GM12878 (cell line): Measurements from ENCODE around the gene PHPT1. TPM values are rescaled to one million over a fixed set of nuclear protein-coding genes. Genes with fewer than 3 reads are reported as not detected.

Experiments
- ATAC-seq: fragments of 200-7000 bp; cut with Tn5 transposase; 3 replicates; pipeline ENCODE4 v1.9.1; 2020; ENCODE audit warnings: mild to moderate bottlenecking, moderate library complexity
- BruUV-seq: library from RNA; stranded (reverse); fragments of 400-500 nt; replicated peaks from 2 replicates; lab custom pipeline; 2021; lab: Mats Ljungman, UMichigan
- CTCF ChIA-PET: fragments of 300-600 bp; sonication (Branson Sonifier 250); formaldehyde crosslinking; extraction: SDS; loops from one replicate; lab custom pipeline; 2021; ENCODE audit warnings: inconsistent platforms; lab: Yijun Ruan, JAX
- POLR2A ChIA-PET: fragments of 350-600 bp; formaldehyde crosslinking; extraction: SDS; loops from one replicate; lab custom pipeline; 2021; ENCODE audit warnings: inconsistent platforms; lab: Charles Lee
- RAD21 ChIA-PET: fragments of 300-600 bp; sonication (Branson Sonifier 250); formaldehyde crosslinking; loops from one replicate; lab custom pipeline; 2023; ENCODE audit warnings: antibody characterized with exemption; ENCODE audit not compliant: unreplicated experiment; lab: Charles Lee
- SMC1A ChIA-PET: fragments of 300-600 bp; sonication (Branson Sonifier 250); formaldehyde crosslinking; loops from one replicate; lab custom pipeline; 2023; ENCODE audit not compliant: unreplicated experiment, uncharacterized antibody; lab: Charles Lee
- DNase-seq: peaks from one replicate; pipeline ENCODE4 v3.0.0-alpha.2; 2011; ENCODE audit warnings: low read depth, low spot score
- FAIRE-seq: peaks from 3 replicates; lab custom pipeline; 2011; peaks lifted over from hg19 to GRCh38; lab: Jason Lieb, UNC
- H2AFZ ChIP-seq: 2 replicates; pipeline ENCODE4 v1.6.0; 2011; ENCODE audit warnings: low read depth, low read length, control low read depth; ENCODE audit not compliant: control insufficient read depth
- H3K27ac ChIP-seq: 2 replicates; pipeline ENCODE4 v1.5.1; 2011; ENCODE audit warnings: control low read depth; ENCODE audit not compliant: control insufficient read depth, insufficient read depth
- H3K27me3 ChIP-seq, 2 experiments: replicated peaks in 1 of 2; 2 replicates each; pipeline versions ENCODE4 v1.6.0 to v1.6.1; 2011; ENCODE audit warnings: low read length in 1 of 2; ENCODE audit not compliant: control insufficient read depth in 2 of 2, insufficient read depth in 2 of 2
- H3K36me3 ChIP-seq, 2 experiments: 2 replicates each; pipeline ENCODE4 v1.5.1; 2011; ENCODE audit warnings: low read length in 1 of 2; ENCODE audit not compliant: control insufficient read depth in 2 of 2, insufficient read depth in 2 of 2
- H3K4me1 ChIP-seq: 2 replicates; pipeline ENCODE4 v1.6.1; 2011; ENCODE audit warnings: mild to moderate bottlenecking, low read length, moderate library complexity, mixed read lengths; ENCODE audit not compliant: control insufficient read depth, insufficient read depth
- H3K4me2 ChIP-seq: 2 replicates; pipeline ENCODE4 v1.6.0; 2011; ENCODE audit warnings: control low read depth; ENCODE audit not compliant: control insufficient read depth, insufficient read depth
- H3K4me3 ChIP-seq: fragments of 200-600 bp; sonication (generic); 2 replicates; pipeline ENCODE4 v1.5.1; 2016
- H3K79me2 ChIP-seq: 2 replicates; pipeline ENCODE4 v1.6.0; 2011; ENCODE audit warnings: low read length; ENCODE audit not compliant: control insufficient read depth, insufficient read depth
- H3K9ac ChIP-seq: 2 replicates; pipeline ENCODE4 v1.8.0; 2011; ENCODE audit warnings: low read length, control low read depth, mixed read lengths; ENCODE audit not compliant: control insufficient read depth, insufficient read depth
- H3K9me3 ChIP-seq: replicated peaks from 3 replicates; pipeline ENCODE4 v1.5.1; 2011; ENCODE audit warnings: mild to moderate bottlenecking, low read length; ENCODE audit not compliant: control insufficient read depth, insufficient read depth
- H4K20me1 ChIP-seq: 2 replicates; pipeline ENCODE4 v1.6.0; 2011; ENCODE audit not compliant: control insufficient read depth, insufficient read depth
- WGBS: methylation state at CpG from one replicate; pipeline ENCODE4 v1.1.6; 2016; ENCODE audit warnings: low lambda C conversion rate; ENCODE audit not compliant: insufficient replicate concordance, insufficient coverage; ENCODE audit errors: missing lambda C conversion rate; 5-methylcytosine and 5-hydroxymethylcytosine counted together
- in situ Hi-C: fragments of 300-500 bp; cut with MboI; formaldehyde crosslinking; loops from 9 replicates; pipeline ENCODE4 v1.14.3; 2018; ENCODE audit warnings: mixed read lengths
- intact Hi-C: fragments of 100-400 bp; cut with micrococcal nuclease; formaldehyde crosslinking; loops from one replicate; pipeline ENCODE4 v1.14.2; 2022; ENCODE audit not compliant: unreplicated experiment
- polyA plus RNA-seq, 11 experiments: library from polyadenylated mRNA; depleted of rRNA in 4 of 11; unstranded in 6 of 11; stranded (reverse) in 5 of 11; fragments of >200 nt; fragmentation: Nextera tagmentation in 4 of 11; fragmentation: Illumina TruSeq in 1 of 11; extraction: Ambion mirVana in 4 of 11; extraction: Trizol in 1 of 11; gene quantifications; 1 replicate in 1 of 11; 2 replicates in 10 of 11; pipeline versions ENCODE4 v1.2.1 to v1.2.3, GENCODE V29; 2011 to 2016; ENCODE audit warnings: inconsistent platforms in 2 of 11, missing spikeins in 2 of 11, low read depth in 1 of 11
- total RNA-seq, 4 experiments: library from RNA; depleted of rRNA in 3 of 4; stranded (reverse); fragments of >200 nt in 3 of 4; fragmentation: Illumina TruSeq in 1 of 4; extraction: Trizol in 1 of 4; gene quantifications; 2 replicates each; pipeline versions ENCODE4 v1.2.1 to v1.2.3, GENCODE V29; 2013 to 2021
- TF ChIP-seq, protein P1 (sequence below): fragments of 450-650 bp; IDR thresholded peaks from 2 replicates; pipeline ENCODE4 v1.6.1; 2017; ENCODE audit warnings: mild to moderate bottlenecking, moderate library complexity
- TF ChIP-seq, protein P2 (sequence below): fragments of 450-650 bp; IDR thresholded peaks from 2 replicates; pipeline ENCODE4 v1.6.1; 2016; ENCODE audit warnings: mild to moderate bottlenecking

PHPT1 gene
- total and polyA plus RNA-seq, 10 of the 15 experiments (the other 5 are each of a cell fraction or from before 2014, with no cell fraction given) = 56.2 to 323 (median 140) TPM

DNA sequence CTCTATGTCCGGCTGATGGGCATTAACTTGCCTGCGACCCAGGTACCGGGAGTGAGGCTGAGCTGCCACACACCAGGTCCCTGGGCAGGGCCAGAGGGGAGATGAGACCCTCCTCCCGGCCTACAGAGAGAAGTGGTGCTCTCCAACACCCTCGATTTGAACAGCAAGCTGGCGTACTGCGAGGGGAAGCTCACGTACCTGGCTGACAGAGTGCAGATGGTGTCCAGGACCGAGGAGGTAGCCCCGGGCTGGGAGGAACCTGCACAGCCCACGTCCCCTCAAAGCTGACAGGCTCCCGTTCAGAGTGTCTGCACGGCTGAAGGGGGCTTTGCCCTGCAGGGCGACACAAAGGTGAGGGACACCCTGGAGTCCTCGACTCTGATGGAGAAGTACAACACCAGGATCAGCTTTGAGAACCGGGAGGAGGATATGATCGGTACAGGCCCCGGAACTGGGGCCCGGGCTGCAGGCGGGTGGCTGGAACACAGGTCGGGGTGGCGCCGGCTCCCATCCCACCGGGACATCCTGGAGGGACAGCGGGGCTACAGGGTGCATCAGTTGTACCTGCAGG, 42.5 kb upstream of the PHPT1 start:
- POLR2A ChIA-PET = interaction anchor here (0.5 to 1.2 kb wide), 7 partner anchors 9 to 344 kb away, joined by 3 to 7 read pairs (median 4); no protein-coding TSS in a partner anchor
- FAIRE-seq = no peak
- Histone ChIP-seq H3K4me1 (peaks cover 7% of the 10 kb centered on the region), H3K27me3 (no peaks in the 10 kb centered on the region), H3K9me3 (no peaks in the 10 kb centered on the region), H4K20me1 (no peaks in the 10 kb centered on the region), H3K79me2 (peaks cover 36% of the 10 kb centered on the region), H3K36me3 (peaks cover 0 to 4% of the 10 kb centered on the region in 2 experiments; a peak in 2 of 4 replicates)
- SMC1A ChIA-PET = no interaction called here
- intact Hi-C loops (loop anchor here (10.0 kb wide), 1 partner anchor 78 kb away; the partner anchor contains the start of gene TRAF2), in situ Hi-C loops (no loop called here)
- no peak for DNase-seq
- BruUV-seq = no TSS peak
- TF ChIP-seq, protein P1, sequence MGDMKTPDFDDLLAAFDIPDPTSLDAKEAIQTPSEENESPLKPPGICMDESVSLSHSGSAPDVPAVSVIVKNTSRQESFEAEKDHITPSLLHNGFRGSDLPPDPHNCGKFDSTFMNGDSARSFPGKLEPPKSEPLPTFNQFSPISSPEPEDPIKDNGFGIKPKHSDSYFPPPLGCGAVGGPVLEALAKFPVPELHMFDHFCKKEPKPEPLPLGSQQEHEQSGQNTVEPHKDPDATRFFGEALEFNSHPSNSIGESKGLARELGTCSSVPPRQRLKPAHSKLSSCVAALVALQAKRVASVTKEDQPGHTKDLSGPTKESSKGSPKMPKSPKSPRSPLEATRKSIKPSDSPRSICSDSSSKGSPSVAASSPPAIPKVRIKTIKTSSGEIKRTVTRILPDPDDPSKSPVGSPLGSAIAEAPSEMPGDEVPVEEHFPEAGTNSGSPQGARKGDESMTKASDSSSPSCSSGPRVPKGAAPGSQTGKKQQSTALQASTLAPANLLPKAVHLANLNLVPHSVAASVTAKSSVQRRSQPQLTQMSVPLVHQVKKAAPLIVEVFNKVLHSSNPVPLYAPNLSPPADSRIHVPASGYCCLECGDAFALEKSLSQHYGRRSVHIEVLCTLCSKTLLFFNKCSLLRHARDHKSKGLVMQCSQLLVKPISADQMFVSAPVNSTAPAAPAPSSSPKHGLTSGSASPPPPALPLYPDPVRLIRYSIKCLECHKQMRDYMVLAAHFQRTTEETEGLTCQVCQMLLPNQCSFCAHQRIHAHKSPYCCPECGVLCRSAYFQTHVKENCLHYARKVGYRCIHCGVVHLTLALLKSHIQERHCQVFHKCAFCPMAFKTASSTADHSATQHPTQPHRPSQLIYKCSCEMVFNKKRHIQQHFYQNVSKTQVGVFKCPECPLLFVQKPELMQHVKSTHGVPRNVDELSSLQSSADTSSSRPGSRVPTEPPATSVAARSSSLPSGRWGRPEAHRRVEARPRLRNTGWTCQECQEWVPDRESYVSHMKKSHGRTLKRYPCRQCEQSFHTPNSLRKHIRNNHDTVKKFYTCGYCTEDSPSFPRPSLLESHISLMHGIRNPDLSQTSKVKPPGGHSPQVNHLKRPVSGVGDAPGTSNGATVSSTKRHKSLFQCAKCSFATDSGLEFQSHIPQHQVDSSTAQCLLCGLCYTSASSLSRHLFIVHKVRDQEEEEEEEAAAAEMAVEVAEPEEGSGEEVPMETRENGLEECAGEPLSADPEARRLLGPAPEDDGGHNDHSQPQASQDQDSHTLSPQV = no peak
- TF ChIP-seq, protein P2, sequence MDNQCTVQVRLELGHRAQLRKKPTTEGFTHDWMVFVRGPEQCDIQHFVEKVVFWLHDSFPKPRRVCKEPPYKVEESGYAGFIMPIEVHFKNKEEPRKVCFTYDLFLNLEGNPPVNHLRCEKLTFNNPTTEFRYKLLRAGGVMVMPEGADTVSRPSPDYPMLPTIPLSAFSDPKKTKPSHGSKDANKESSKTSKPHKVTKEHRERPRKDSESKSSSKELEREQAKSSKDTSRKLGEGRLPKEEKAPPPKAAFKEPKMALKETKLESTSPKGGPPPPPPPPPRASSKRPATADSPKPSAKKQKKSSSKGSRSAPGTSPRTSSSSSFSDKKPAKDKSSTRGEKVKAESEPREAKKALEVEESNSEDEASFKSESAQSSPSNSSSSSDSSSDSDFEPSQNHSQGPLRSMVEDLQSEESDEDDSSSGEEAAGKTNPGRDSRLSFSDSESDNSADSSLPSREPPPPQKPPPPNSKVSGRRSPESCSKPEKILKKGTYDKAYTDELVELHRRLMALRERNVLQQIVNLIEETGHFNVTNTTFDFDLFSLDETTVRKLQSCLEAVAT = peak; percentile 28; the same call in 1 of the 2 replicates
- TF ChIP-seq, all 136 proteins: peak for 1
- no peak overlapping the region for H2AFZ ChIP-seq
- WGBS = 83% methylated on average over 25 of the region's 25 CpGs
- peak overlapping the region; percentile 93 for H3K9ac ChIP-seq
- ChIA-PET CTCF (interaction anchor here (1.1 to 4.4 kb wide), 9 partner anchors 13 to 387 kb away, joined by 3 to 15 read pairs (median 5); partner anchors contain the start of genes AJM1 and TMEM141), RAD21 (interaction anchor here (1.4 kb wide), 1 partner anchor 228 kb away, joined by 4 read pairs; no protein-coding TSS in a partner anchor)
- H3K4me2 ChIP-seq = peak overlapping the region; percentile 32
- peak overlapping the region; percentile 76 for H3K4me3 ChIP-seq
- no peak overlapping the region for H3K27ac ChIP-seq
- no peak for ATAC-seq
